CD4-positive, alpha-beta T cell treated with Interleukin-2 at 100 ng/mL for 4 hours (primary cell): ENCODE data around the gene ZNF540.
"Not testable (repeated sequence)": the region's sequence is repeated elsewhere in the genome, so short reads cannot be mapped to it uniquely, and the experiment has no call there.

Experiments
- DNase-seq: peaks from one replicate; pipeline ENCODE4 v3.0.0-alpha.2; 2020; ENCODE audit warnings: low spot score

Gene ZNF540

DNA sequence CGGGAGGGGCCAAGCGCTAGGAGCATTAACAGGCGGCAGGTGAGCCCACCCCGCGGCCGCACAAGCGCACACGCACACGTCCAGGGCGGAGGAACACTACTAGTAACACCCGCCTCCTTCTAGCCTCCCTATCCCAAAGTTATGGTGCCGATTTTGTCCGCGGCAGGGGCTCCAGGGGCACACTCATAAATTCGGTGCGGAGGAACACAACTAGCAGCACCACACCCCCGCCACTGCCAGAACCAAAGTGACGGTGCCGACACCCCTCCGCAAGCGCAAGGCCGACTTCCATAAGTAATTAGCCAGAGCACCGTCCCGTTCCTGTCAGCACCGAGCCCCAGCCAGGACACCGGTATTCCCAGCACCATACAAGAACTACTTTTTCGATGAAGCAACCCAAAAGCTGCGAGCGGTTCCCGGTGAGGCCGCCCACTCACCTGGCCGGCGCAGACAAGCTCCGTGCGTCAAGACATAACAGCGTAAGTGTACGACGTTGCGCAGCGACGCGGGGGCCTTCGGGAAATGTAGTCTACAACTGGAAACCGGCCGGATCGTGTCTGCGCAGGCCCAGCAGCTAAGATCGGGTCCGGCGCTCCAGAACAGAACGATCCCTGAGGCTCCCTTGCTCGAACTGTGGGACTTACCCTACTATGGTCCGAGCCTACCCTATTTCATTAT lies at the start of gene ZNF540, which contains the start of gene ZNF571:
ZNF540 (plus strand) TSS at position 573 of the 678 bp plus-strand sequence. CDS start 3,572 bp downstream, outside the sequence.
ZNF571 (minus strand) TSS at position 489 of the 678 bp plus-strand sequence. CDS start 8,116 bp downstream, outside the sequence.
- peak; percentile 93 for DNase-seq

DNA sequence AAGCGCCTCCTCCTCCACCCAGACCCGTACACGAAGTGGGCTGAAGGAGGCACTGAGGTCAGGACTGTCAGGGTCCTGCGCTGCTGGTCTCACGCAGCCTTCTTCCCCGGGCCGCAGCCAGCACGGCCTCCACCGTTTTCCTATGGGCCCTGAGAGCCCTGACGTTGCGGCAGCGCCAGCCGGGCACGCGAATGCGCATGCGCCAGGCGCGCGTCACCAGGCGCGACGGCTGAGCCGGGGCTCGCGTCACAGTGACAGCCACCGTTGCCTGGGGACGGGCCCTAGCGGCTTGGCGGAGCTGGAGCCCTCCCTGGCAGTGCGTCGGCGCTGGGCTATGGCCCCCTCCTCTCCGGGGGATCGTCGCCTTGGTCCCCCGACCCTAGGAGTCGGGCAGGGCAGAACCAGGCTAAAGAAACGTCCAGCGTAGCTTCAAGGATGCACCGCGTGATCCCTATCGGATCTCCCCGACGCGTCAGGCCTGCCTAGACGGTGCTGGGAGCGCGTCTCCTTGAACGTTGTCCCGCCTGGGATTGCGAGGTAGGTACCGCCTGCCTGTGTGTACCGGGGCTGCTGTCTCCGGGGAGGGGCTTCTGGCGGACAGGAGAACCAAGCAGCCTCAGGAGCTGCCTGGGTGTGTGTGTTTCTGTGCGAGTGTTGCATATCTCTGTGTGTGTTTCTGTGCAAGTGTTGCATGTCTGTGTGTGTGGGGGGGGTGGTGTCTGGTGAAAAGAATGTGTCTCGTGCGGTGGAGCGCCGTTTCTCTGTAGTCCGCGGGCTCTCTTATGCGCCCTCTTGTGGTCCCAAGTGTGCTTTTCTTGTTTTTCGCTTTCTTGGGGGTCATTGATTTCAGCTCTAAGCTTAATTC lies 43.3 kb upstream of the ZNF540 start:
- DNase-seq: peak; percentile 51

DNA sequence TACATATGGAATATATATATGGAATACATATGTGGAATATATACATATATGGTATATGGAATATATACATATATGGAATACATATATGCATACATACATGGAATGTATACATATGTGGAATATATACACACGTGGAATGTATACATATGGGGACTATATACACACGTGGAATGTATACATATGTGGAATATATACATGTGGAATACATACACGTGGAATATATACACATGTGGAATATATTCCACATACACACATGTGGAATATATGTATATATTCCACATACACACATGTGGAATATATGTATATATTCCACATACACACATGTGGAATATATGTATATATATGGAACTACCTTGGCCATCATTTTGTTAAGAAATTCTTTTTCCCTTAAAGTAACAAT lies 31.2 kb upstream of the ZNF540 start:
- no peak for DNase-seq

GRCh38 chr19:37564624-37565369 lies 29.9 kb upstream of the ZNF540 start:
- DNase-seq: no peak

GRCh38 chr19:37565370-37565669 lies 29.4 kb upstream of the ZNF540 start:
- DNase-seq: no peak

GRCh38 chr19:37572203-37572602 lies 22.5 kb upstream of the ZNF540 start:
- no peak for DNase-seq

- DNase-seq: no peak
Measured at GRCh38 chr19:37583340-37583739, 11.3 kb upstream of the ZNF540 start.

DNA sequence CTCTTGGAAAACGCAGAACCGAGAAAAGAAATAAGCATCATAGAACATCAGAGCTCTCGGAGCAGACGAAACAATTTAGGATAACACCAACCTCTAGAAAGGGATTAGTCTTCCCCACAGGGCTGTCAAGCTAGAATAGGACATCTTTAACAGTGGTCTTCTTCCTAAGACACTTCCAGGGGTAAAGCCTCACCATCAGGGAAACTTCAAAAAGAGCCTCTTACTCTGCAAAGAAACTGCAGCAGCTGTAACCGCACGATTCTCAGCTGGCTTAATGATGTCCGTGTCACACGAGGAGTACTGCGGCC lies 726 bp upstream of the ZNF540 start:
- no peak for DNase-seq

- peak; percentile 66 for DNase-seq
Measured at GRCh38 chr19:37594982-37595382, 306 bp downstream of the ZNF540 start.

DNA sequence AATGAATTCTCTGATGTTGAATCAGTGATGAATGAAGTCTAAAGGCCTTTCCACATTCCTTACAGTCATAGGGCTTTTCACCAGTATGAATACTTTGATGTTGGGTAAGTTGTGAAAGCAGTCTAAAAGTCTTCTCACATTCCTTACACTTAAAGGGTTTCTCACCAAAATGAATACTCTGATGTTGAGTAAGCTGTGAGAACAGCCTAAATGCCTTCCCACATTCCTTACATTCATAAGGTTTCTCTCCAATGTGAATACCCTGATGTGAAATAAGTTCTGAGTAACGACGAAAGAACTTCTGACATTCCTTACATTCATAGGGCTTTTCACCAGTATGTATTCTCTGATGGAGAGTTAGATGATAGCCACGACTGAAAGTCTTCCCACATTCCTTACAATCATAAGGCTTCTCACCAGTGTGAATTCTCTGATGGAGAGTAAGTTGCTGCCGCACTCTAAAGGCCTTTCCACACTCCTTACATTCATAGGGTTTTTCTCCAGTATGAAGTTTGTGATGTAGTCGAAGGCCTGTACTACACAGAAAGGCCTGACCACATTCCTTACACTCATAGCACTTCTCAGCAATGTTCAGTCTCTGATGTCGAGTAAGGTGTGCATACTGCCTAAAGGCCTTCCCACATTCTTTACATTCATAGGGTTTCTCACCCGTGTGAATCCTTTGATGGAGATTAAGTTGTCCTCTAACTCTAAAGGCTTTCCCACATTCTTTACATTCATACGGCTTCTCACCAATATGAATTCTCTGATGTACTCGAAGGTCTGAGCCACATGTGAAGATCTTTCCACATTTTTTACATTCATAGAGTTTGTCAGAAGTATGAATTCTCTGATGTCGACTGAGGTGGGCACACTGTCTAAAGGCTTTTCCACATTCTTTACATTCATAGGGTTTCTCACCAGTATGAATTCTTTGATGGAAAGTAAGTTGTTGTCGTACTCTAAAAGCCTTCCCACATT lies 40.7 kb downstream of the ZNF540 start:
- no peak for DNase-seq

- peak; percentile 7 for DNase-seq
Measured at GRCh38 chr19:37654118-37654517, 59.4 kb downstream of the ZNF540 start.

- DNase-seq: peak; percentile 16
Measured at GRCh38 chr19:37654629-37655300, 60.1 kb downstream of the ZNF540 start.

- peak; percentile 63 for DNase-seq
Measured at GRCh38 chr19:37655301-37655688, 60.6 kb downstream of the ZNF540 start, which contains the start of gene ZFP30. Gene ZFP30 (minus strand): TSS chr19:37655465. CDS start chr19:37647822, 7,643 bp downstream.

DNA sequence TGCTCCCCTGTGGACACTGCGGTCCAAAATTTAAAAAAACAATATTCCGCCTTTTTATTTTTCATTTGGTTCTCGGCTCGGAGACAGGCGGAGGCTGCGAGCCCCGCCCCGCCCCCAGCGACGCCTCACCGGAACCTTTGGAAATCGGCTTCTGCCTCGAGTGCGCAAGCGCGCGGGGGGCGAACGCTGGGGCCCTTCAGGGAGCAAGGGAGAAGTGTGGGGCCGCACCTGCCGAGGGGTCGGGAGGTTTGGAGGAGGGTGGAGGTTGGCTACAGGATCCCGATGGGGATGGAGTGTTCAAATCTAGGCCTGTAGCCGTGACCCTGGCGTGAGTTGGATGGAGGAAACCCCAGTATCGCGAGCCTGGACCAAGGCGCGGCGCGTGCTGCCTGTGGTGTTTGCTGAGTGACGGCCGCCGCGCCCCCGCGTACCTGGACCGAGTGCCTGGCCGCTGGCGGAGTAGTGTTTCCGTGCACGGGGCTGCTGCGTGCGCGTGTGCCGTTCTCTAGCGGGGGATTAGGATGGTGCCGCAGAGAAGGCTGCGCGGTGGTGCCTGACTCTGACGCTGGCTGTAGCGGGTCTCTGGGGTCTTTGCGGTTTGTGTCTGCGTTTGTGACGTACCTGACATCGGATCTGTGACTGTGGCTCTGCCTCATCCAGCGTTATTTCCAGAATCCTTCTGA lies 61.2 kb downstream of the ZNF540 start:
- peak; percentile 79 for DNase-seq

DNA sequence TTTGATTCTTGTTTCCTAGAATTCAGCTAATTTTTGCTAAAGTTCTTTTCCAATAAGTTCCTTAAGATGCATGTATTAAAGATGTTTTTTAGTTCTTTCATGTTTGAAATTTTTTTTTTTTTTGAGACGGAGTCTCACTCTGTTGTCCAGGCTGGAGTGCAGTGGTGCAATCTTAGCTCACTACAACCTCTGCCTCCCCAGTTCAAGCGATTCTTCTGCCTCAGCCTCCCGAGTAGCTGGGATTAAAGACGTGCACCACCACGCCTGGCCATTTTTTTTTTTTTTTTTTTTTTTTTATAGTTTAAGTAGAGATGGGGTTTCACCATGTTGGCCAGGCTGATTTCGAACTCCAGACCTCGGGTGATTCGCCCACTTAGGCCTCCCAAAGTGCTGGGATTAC lies 62.5 kb downstream of the ZNF540 start:
- not testable (repeated sequence) for DNase-seq
